HL-60 (cell line): ENCODE measurements around the gene TBX4.
"Not testable (repeated sequence)": the region's sequence is repeated elsewhere in the genome, so short reads cannot be mapped to it uniquely, and the experiment has no call there.

Source experiments
- GABPA ChIP-seq: IDR thresholded peaks from 2 replicates; pipeline ENCODE4 v1.6.1; 2012; ENCODE audit warnings: low read depth
- POLR2AphosphoS5 ChIP-seq: IDR thresholded peaks from 2 replicates; pipeline ENCODE4 v1.6.1; 2012; ENCODE audit warnings: low read depth
- TF ChIP-seq, protein P1 (sequence below): IDR thresholded peaks from one replicate; pipeline ENCODE4 v1.5.1; 2011; ENCODE audit warnings: low read length, control low read depth, inconsistent platforms; ENCODE audit not compliant: insufficient read depth
- TF ChIP-seq, protein P2 (sequence below): IDR thresholded peaks from 2 replicates; pipeline ENCODE4 v1.6.1; 2012; ENCODE audit warnings: low read depth; ENCODE audit not compliant: insufficient replicate concordance

DNA sequence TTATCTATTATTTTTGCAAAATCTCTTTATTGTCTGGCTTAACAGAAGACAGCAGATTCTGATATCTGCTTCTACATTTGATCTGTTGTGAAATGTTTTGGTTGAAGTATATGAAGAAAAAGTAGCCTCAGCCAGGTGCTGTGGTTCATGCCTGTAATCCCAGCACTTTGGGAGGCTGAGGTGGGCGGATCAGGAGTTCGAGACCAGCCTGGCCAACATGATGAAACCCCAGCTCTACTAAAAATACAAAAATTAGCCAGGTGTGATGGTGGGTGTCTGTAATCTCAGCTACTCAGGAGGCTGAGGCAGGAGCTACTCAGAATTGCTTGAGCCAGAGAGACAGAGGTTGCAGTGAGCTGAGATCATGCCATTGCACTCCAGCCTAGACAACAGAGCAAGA lies 75.2 kb downstream of the TBX4 start:
- TF ChIP-seq, protein P1, sequence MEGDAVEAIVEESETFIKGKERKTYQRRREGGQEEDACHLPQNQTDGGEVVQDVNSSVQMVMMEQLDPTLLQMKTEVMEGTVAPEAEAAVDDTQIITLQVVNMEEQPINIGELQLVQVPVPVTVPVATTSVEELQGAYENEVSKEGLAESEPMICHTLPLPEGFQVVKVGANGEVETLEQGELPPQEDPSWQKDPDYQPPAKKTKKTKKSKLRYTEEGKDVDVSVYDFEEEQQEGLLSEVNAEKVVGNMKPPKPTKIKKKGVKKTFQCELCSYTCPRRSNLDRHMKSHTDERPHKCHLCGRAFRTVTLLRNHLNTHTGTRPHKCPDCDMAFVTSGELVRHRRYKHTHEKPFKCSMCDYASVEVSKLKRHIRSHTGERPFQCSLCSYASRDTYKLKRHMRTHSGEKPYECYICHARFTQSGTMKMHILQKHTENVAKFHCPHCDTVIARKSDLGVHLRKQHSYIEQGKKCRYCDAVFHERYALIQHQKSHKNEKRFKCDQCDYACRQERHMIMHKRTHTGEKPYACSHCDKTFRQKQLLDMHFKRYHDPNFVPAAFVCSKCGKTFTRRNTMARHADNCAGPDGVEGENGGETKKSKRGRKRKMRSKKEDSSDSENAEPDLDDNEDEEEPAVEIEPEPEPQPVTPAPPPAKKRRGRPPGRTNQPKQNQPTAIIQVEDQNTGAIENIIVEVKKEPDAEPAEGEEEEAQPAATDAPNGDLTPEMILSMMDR: not testable (repeated sequence)
- TF ChIP-seq POLR2AphosphoS5, GABPA: not testable (repeated sequence)
- TF ChIP-seq, protein P2, sequence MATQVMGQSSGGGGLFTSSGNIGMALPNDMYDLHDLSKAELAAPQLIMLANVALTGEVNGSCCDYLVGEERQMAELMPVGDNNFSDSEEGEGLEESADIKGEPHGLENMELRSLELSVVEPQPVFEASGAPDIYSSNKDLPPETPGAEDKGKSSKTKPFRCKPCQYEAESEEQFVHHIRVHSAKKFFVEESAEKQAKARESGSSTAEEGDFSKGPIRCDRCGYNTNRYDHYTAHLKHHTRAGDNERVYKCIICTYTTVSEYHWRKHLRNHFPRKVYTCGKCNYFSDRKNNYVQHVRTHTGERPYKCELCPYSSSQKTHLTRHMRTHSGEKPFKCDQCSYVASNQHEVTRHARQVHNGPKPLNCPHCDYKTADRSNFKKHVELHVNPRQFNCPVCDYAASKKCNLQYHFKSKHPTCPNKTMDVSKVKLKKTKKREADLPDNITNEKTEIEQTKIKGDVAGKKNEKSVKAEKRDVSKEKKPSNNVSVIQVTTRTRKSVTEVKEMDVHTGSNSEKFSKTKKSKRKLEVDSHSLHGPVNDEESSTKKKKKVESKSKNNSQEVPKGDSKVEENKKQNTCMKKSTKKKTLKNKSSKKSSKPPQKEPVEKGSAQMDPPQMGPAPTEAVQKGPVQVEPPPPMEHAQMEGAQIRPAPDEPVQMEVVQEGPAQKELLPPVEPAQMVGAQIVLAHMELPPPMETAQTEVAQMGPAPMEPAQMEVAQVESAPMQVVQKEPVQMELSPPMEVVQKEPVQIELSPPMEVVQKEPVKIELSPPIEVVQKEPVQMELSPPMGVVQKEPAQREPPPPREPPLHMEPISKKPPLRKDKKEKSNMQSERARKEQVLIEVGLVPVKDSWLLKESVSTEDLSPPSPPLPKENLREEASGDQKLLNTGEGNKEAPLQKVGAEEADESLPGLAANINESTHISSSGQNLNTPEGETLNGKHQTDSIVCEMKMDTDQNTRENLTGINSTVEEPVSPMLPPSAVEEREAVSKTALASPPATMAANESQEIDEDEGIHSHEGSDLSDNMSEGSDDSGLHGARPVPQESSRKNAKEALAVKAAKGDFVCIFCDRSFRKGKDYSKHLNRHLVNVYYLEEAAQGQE: not testable (repeated sequence)
